IPS-NIHi7 (cell line): ENCODE measurements around the gene JMJD8.

Experiments
- DNase-seq: peaks from one replicate; pipeline ENCODE4 v3.0.0; 2012; ENCODE audit warnings: mixed read lengths; ENCODE audit errors: extremely low spot score

JMJD8 gene

DNA sequence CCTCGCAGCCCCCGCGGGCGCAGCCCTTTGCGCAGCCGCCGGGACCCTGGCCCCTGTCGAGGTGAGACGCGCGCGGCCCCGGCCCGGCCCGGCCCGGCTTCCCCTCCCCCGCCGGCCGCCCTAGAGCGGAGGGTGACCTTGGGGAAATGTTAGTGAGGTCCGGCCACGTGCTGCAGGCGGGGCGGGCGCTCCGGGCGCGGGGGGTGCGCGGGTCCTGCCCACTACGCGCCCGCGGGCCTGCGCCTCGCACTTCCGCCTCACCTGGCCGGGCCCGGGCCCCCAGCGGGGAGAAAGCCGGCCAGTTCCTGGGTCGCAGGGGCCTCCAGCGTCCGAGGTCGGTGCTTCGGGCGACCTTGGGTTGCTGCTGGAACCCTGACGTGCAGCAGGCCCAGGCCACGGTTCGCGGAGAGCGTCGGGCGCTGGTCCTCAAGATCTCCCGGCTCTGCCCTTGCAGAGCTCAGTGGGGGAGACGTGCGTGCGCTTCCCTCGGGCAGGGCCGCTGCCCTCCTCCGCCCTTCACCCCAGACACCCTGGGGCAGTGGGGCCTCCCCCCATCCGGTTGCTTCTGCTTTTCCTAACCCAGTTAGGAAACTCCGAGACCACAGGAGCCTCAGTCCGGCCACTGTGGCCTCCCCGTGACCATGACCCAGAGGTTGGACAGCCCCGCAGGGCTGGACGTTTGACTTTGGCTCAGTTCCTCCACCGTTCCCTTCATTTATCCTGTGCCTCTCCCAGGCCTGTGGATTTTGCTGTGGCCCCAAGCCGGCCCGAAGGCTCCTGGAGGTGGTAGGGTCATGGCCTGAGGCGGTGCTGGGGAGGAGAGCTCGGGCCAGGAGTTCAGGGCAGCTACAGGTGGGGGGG is 41.7 kb downstream of the JMJD8 start:
- no peak for DNase-seq

- peak; percentile 92 for DNase-seq
Observed at GRCh38 chr16:641326-642188, 42.6 kb downstream of the JMJD8 start, which contains the start of gene MCRIP2. TSS of gene MCRIP2 (plus strand) at chr16:641828. CDS start at chr16:641992, 164 bp downstream.

DNA sequence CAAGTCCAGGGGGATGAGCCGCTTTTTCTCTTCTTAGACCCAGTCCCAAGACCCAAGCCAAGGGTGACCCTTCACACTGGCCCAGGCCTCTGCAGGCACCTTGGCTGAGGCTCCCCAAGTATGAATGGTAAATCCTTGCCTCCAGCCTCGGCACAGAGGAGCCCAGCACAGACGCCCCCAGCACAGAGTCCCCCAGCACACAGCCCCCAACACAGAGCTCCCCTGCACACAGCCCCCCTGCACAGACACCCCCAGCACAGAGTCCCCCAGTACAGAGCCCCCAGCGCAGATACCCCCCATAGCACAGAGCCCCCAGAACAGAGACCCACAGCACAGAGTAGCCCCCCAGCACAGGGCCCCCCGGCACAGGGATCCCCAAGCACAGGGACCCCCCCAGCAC is 43.5 kb downstream of the JMJD8 start:
- DNase-seq, result no peak

DNA sequence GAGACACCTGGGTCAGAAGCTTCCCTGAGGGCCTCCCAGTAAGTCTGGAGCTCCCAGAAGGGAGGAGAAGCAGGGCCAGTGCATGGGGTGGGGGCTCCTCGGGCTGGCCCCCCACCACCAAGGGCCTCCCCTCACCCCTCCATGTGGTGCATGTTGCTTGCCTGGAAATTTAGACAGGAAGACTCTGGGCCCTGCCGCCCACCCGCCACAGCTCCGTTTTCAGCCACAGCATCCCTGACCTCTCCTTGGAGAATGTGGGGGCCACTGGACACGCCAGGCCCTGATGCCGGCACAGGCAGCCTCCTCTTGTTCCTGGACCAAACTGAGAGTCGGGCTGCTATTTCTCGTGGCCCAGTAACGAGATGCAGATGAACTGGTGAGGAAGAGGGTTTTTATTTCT is 45.3 kb downstream of the JMJD8 start:
- no peak for DNase-seq

GRCh38 chr16:638034-638543 is 46.0 kb downstream of the JMJD8 start:
- DNase-seq, result no peak

GRCh38 chr16:637081-638018 is 46.8 kb downstream of the JMJD8 start:
- peak; percentile 95 for DNase-seq

GRCh38 chr16:636206-637080 is 47.7 kb downstream of the JMJD8 start, which contains the start of gene METTL26:
TSS of gene METTL26 (minus strand) at chr16:636305. CDS start at chr16:636290, 15 bp downstream.
- DNase-seq, result peak; percentile 94

DNA sequence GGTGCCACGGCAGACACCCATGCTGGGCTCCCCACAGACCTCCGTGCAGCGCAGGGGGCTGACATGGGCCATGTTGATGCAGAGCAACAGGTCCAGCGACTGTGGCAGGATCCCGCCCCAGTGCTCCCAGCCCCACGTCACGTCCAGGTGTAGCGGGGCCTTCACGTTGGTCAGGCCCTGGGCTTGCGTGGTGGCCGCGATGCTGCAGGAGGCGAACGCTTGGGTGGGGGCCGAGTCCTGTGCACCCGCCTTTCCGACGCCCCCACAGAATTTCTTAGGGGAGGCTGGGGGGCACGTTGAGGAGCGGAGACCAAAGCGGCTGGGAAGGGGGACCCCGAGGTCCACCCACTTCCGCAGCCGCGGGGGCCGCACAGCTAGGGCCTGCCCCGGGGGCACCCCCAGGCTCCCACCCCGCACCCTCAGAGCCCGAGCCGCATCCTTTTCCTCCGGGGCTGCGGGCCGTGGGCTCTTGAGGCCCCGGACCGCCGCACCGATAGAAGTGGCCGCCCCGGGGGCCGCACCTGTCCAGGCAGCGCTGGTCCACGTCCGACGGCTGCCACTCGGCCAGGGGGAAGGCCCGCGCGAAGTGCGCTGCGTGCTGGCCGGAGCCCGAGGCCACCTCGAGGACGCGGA is 48.4 kb downstream of the JMJD8 start:
- DNase-seq, result no peak

DNA sequence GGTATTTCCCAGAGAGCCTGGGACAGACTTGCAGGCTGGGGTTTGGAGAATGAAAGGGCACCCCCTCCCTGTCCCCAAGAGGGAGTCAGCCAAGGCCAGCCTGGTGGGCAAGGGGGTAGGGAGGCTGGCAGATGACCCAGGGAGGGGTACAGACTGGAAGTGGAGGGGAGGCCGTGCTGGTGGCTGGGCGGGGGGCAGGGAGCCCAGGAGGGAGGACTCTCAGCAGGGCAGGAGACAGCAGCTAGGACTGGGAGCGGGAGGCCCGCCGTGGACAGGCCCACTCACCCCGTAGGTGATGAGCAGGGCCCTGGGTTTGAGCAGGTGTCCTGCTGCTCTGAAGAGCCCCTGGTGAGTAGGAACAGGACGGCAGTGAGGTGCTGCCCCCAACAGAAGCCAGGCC is 49.1 kb downstream of the JMJD8 start:
- DNase-seq, result no peak

GRCh38 chr16:634051-634670 is 50.0 kb downstream of the JMJD8 start:
- DNase-seq, result no peak

GRCh38 chr16:633336-634050 is 50.6 kb downstream of the JMJD8 start:
- DNase-seq, result no peak

DNA sequence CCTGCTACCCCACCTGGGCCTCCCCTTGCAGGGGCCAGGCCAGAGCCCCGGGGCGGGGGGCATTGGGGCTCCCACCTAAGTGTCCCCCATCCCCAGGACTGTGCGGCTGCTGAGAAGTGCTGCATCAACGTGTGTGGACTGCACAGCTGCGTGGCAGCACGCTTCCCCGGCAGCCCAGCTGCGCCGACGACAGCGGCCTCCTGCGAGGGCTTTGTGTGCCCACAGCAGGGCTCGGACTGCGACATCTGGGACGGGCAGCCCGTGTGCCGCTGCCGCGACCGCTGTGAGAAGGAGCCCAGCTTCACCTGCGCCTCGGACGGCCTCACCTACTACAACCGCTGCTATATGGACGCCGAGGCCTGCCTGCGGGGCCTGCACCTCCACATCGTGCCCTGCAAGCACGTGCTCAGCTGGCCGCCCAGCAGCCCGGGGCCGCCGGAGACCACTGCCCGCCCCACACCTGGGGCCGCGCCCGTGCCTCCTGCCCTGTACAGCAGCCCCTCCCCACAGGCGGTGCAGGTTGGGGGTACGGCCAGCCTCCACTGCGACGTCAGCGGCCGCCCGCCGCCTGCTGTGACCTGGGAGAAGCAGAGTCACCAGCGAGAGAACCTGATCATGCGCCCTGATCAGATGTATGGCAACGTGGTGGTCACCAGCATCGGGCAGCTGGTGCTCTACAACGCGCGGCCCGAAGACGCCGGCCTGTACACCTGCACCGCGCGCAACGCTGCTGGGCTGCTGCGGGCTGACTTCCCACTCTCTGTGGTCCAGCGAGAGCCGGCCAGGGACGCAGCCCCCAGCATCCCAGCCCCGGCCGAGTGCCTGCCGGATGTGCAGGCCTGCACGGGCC is 51.4 kb downstream of the JMJD8 start:
- no peak for DNase-seq

GRCh38 chr16:631808-632358 is 52.3 kb downstream of the JMJD8 start:
- DNase-seq, result no peak
